ENCODE results near the gene ARL15. TPM values are rescaled to one million over a fixed set of nuclear protein-coding genes. Genes with fewer than 3 reads are reported as not detected.

The ARL15 gene
- total RNA-seq, 2 experiments from 2014 or later: 5.7 to 6.3 TPM

- TF ChIP-seq CTCF (IDR thresholded peaks at IDR 0.05): no peak
- H3K4me1 Mint-ChIP-seq (ENCODE audit: low read depth): no peaks in the 10 kb centered on the region
- H3K36me3 Mint-ChIP-seq (ENCODE audit: low read depth): peaks cover 2% of the 10 kb centered on the region
- no peak overlapping the region for H3K27ac Mint-ChIP-seq
- DNase-seq: no peak
- no peak for ATAC-seq
- H3K9me3 Mint-ChIP-seq: no peaks in the 10 kb centered on the region
- POLR2A ChIA-PET: interaction anchor here (0.6 kb wide), 1 partner anchor 169 kb away, joined by 3 read pairs; no protein-coding TSS in a partner anchor
- intact Hi-C loops (cut with micrococcal nuclease): no loop called here
- no peaks in the 10 kb centered on the region for H3K27me3 Mint-ChIP-seq
- no peak overlapping the region for H3K4me3 Mint-ChIP-seq
- CTCF ChIA-PET: interaction anchor here (1.0 kb wide), 1 partner anchor 328 kb away, joined by 4 read pairs; no protein-coding TSS in a partner anchor
Measured at GRCh38 chr5:53900677-53901076, 409.7 kb downstream of the ARL15 start.

- no peaks in the 10 kb centered on the region for H3K4me1 Mint-ChIP-seq (ENCODE audit: low read depth)
Measured at GRCh38 chr5:53895091-53895683, 415.2 kb downstream of the ARL15 start.

GRCh38 chr5:53893626-53894025, 416.7 kb downstream of the ARL15 start:
- TF ChIP-seq CTCF (IDR thresholded peaks at IDR 0.05): no peak
- Mint-ChIP-seq H3K4me1 (ENCODE audit: low read depth) (no peaks in the 10 kb centered on the region), H3K27me3 (no peaks in the 10 kb centered on the region), H3K36me3 (ENCODE audit: low read depth) (peaks cover 2% of the 10 kb centered on the region), H3K4me3 (no peak overlapping the region), H3K9me3 (no peaks in the 10 kb centered on the region), H3K27ac (no peak overlapping the region)
- intact Hi-C loops (cut with micrococcal nuclease): no loop called here
- ATAC-seq (no peak), DNase-seq (no peak)
- POLR2A ChIA-PET: no interaction called here
- CTCF ChIA-PET: no interaction called here

More at GRCh38 chr5:53895091-53895683, 415.2 kb downstream of the ARL15 start:
- DNase-seq (no peak), ATAC-seq (no peak)
- Mint-ChIP-seq H3K27me3 (no peaks in the 10 kb centered on the region), H3K4me3 (no peak overlapping the region), H3K36me3 (ENCODE audit: low read depth) (peaks cover 2% of the 10 kb centered on the region), H3K27ac (no peak overlapping the region), H3K9me3 (no peaks in the 10 kb centered on the region)
- no peak for TF ChIP-seq CTCF (IDR thresholded peaks at IDR 0.05)
- ChIA-PET CTCF (no interaction called here), POLR2A (no interaction called here)
- intact Hi-C loops (cut with micrococcal nuclease): no loop called here

GRCh38 chr5:53892224-53892623, 418.1 kb downstream of the ARL15 start:
- Mint-ChIP-seq H3K36me3 (ENCODE audit: low read depth) (peaks cover 2% of the 10 kb centered on the region), H3K4me1 (ENCODE audit: low read depth) (no peaks in the 10 kb centered on the region), H3K4me3 (no peak overlapping the region), H3K9me3 (no peaks in the 10 kb centered on the region), H3K27ac (no peak overlapping the region), H3K27me3 (no peaks in the 10 kb centered on the region)
- DNase-seq: no peak
- intact Hi-C loops (cut with micrococcal nuclease): no loop called here
- no peak for TF ChIP-seq CTCF (IDR thresholded peaks at IDR 0.05)
- CTCF ChIA-PET: no interaction called here
- POLR2A ChIA-PET: no interaction called here
- no peak for ATAC-seq

- no peak overlapping the region for H3K4me3 Mint-ChIP-seq
- ATAC-seq: no peak
- no peaks in the 10 kb centered on the region for H3K27me3 Mint-ChIP-seq
- TF ChIP-seq CTCF (IDR thresholded peaks at IDR 0.05): no peak
- H3K9me3 Mint-ChIP-seq: no peaks in the 10 kb centered on the region
- POLR2A ChIA-PET: no interaction called here
- no peaks in the 10 kb centered on the region for H3K36me3 Mint-ChIP-seq (ENCODE audit: low read depth)
- H3K4me1 Mint-ChIP-seq (ENCODE audit: low read depth): no peaks in the 10 kb centered on the region
- intact Hi-C loops (cut with micrococcal nuclease): no loop called here
- CTCF ChIA-PET: no interaction called here
- no peak for DNase-seq
- H3K27ac Mint-ChIP-seq: no peak overlapping the region
Measured at GRCh38 chr5:53891159-53891558, 419.2 kb downstream of the ARL15 start.

All from activated CD8-positive, alpha-beta T cell treated with anti-CD3 and anti-CD28 coated beads for 36 hours (primary cell).